GM12891 (cell line): Measurements from ENCODE around the gene LCMT1.

Experiments
- DNase-seq: peaks from one replicate; pipeline ENCODE4 v3.0.0; 2011; ENCODE audit warnings: low spot score; ENCODE audit not compliant: insufficient read length
- FAIRE-seq: peaks from 2 replicates; lab custom pipeline; 2011; peaks lifted over from hg19 to GRCh38; lab: Jason Lieb, UNC
- PAX5 ChIP-seq: IDR thresholded peaks from 2 replicates; pipeline ENCODE4 v1.6.1; 2011; ENCODE audit warnings: low read length, moderate library complexity, mild to moderate bottlenecking; ENCODE audit not compliant: insufficient read depth, severe bottlenecking
- POLR2A ChIP-seq: IDR thresholded peaks from 2 replicates; pipeline ENCODE4 v1.6.1; 2011; ENCODE audit warnings: low read depth, low read length, control low read depth
- POLR2AphosphoS5 ChIP-seq: IDR thresholded peaks from 2 replicates; pipeline ENCODE4 v1.6.1; 2011; ENCODE audit warnings: low read depth, low read length, control low read depth
- POU2F2 ChIP-seq: IDR thresholded peaks from 2 replicates; pipeline ENCODE4 v1.6.1; 2011; ENCODE audit warnings: low read depth, mild to moderate bottlenecking, control low read depth, low read length, moderate library complexity
- SPI1 ChIP-seq: IDR thresholded peaks from 2 replicates; pipeline ENCODE4 v1.6.1; 2011; ENCODE audit warnings: low read depth, low read length, control low read depth
- TAF1 ChIP-seq: IDR thresholded peaks from 2 replicates; pipeline ENCODE4 v1.6.1; 2011; ENCODE audit warnings: low read depth, low read length, control low read depth

Gene LCMT1

DNA sequence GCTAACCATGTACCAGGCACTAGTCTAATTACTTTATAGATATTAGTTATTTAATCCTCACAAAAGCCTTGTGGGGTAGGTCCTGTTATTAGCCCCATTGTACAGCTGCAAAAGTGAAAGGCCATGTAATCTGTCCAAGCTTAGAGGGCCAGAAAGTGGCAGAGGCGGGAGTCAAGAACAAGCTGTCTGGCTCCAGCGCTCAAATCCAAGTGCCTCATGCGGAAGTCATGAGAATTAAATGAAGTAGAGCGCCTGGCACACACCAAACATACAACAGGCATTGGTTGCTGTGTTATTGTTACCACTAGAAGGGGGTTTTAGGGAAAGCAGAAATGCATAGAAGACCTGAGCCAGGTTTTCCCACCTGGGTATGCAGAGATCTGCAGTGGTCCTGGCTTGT, 106.4 kb downstream of the LCMT1 start:
- no peak for FAIRE-seq
- no peak for DNase-seq
- no peak for TF ChIP-seq SPI1
- no peak for TF ChIP-seq POLR2A
- no peak for TF ChIP-seq POU2F2
- no peak for TF ChIP-seq PAX5
- no peak for TF ChIP-seq POLR2AphosphoS5
- no peak for TF ChIP-seq TAF1

DNA sequence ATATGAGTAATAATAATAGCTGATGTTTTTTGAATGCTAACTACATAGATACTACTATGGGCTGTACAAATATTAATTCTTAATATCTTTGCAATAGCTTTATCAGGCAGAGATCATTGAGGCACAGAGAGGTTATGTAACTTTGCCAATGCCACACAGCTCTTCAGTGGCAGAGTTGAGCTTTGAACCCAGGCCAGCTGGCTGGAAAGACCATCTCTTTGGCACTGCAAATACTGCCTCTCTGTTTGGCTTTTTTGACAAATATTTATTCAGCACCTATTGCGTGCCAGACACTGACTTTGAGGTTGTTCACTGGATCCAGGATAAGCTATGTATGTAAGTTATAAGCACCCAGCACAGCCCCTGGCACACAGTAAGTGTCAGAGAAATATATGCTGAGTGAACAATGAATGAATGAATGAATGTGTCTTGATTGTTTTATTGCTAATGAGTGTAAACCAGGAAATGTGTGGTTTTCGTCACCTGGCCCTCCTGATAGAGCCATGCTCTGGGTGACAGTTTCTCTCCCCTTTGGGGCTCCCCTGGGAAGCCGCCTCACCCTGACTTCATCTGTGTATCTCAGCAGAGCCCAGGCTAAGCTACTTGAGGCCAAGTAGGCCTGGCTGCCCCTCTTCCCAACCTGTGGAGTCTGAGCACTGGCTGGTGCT, 107.7 kb downstream of the LCMT1 start:
- DNase-seq (no peak), FAIRE-seq (no peak)
- TF ChIP-seq SPI1, result no peak
- TF ChIP-seq POU2F2, result no peak
- TF ChIP-seq POLR2A, result no peak
- no peak for TF ChIP-seq PAX5
- TF ChIP-seq POLR2AphosphoS5, result no peak
- no peak for TF ChIP-seq TAF1

DNA sequence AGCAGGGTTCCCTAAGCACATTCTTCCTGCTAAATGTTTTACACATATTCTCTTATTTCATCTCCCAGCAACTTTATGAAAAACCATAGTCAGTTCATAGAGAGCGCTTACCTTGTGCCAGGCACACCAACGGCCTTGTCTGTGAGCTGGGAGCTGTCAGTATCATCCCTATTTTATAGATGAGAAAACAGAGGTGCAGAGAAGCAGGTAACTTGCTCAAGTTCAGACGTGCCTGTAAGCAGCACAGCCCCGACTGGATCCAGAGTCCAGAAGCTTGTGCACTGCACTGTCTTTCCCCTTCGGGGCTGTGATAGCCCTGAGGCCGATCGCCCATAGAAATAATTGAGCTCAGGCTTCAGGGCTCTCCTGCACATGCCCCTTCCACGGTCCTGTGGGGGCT, 111.4 kb downstream of the LCMT1 start:
- TF ChIP-seq POLR2AphosphoS5 (no peak), POU2F2 (no peak), TAF1 (no peak), POLR2A (no peak), PAX5 (no peak), SPI1 (no peak)
- FAIRE-seq, result no peak
- no peak for DNase-seq

DNA sequence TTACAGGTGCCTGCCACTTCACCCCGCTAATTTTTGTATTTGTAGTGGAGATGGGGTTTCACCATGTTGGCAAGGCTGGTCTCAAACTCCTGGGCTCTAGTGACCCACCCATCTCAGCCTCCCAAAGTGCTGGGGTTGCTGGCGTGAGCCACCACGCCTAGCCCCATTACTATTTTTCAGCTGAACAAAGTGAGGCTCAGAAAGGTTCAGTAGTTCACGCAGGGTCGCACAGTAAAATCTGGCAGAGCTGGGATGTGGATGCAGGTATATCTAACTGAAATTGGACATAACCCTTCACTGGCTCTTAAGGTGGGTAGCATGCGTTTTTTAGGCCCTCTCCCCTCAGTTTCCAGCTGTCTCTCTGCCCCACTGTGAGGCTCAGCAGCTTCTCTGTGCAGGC, 112.4 kb downstream of the LCMT1 start:
- no peak for FAIRE-seq
- TF ChIP-seq POLR2A, result no peak
- no peak for TF ChIP-seq POLR2AphosphoS5
- no peak for DNase-seq

DNA sequence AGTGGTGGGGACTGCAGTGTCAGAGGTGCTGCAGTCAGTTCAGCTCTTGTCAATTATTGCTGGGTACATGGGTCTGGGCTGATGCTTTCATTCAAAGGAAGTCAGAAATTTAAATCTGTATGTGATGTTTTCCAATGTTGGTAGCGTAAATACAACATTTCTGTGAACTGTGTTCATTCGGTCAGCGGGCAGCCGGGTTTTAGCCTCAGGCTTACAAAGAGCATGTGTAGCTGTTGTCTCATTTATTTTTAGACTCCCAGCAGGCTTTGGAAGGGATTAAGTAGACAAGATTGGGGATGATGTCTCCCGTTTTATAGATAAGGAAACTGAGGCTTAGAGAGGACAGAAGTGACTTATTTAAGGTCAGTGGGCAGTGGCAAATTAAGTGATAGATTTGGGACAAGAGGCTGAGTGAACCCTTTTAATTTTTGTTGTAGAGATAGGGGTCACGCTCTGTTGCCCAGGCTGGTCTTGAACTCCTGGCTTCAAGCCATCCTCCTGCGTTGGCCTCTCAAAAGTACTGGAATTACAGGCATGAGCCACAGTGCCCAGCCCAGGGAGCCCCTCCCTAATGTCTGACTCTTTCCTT, 113.3 kb downstream of the LCMT1 start:
- no peak for TF ChIP-seq POU2F2
- peak; percentile 23 for TF ChIP-seq PAX5
- no peak for TF ChIP-seq POLR2A
- FAIRE-seq, result peak; percentile 20

More for the DNA sequence above, 113.3 kb downstream of the LCMT1 start:
- DNase-seq, result no peak
